Brain microvascular endothelial cell (primary cell): ENCODE results near the gene TTC34.

ENCODE experiments used
- DNase-seq: peaks from one replicate; pipeline ENCODE4 v3.0.0-alpha.2; 2020
- H3K27ac ChIP-seq: fragments of 250-450 bp; sonication (Bioruptor Pico); 2 replicates; pipeline ENCODE4 v1.5.1; 2020; ENCODE audit warnings: mild to moderate bottlenecking, moderate library complexity
- H3K27me3 ChIP-seq: fragments of 250-450 bp; sonication (Bioruptor Pico); replicated peaks from 2 replicates; pipeline ENCODE4 v1.5.1; 2020; ENCODE audit warnings: mild to moderate bottlenecking
- H3K36me3 ChIP-seq: fragments of 250-450 bp; sonication (Bioruptor Pico); replicated peaks from 2 replicates; pipeline ENCODE4 v1.5.1; 2020; ENCODE audit warnings: mild to moderate bottlenecking
- H3K4me3 ChIP-seq: 2 replicates; pipeline ENCODE4 v1.5.1; 2011; ENCODE audit warnings: low read depth, mild to moderate bottlenecking, control low read depth, low read length, moderate library complexity
- CTCF ChIP-seq: IDR thresholded peaks from 2 replicates; pipeline ENCODE4 v1.5.1; 2011; ENCODE audit warnings: low read depth, mild to moderate bottlenecking, moderate library complexity, low read length, control low read depth, inconsistent platforms; ENCODE audit errors: missing control alignments
- in situ Hi-C: cut with HindIII; loops from 2 replicates; pipeline ENCODE4 v1.10.0; 2017; ENCODE audit warnings: low sequenced_read_pairs, low pct_ligation_motif_present

TTC34 gene

GRCh38 chr1:2607641-2608091 lies 193.8 kb downstream of the TTC34 start:
- DNase-seq = no peak

GRCh38 chr1:2606881-2607621 lies 194.4 kb downstream of the TTC34 start:
- H3K27me3 ChIP-seq = no peaks in the 10 kb centered on the region
- no peak overlapping the region for H3K27ac ChIP-seq
- no peak for DNase-seq
- in situ Hi-C loops = no loop called here
- H3K4me3 ChIP-seq = no peak overlapping the region
- TF ChIP-seq CTCF = no peak
- no peaks in the 10 kb centered on the region for H3K36me3 ChIP-seq

More at GRCh38 chr1:2607641-2608091, 193.8 kb downstream of the TTC34 start:
- in situ Hi-C loops = no loop called here
- Histone ChIP-seq H3K27me3 (no peaks in the 10 kb centered on the region), H3K36me3 (no peaks in the 10 kb centered on the region), H3K4me3 (no peak overlapping the region), H3K27ac (no peak overlapping the region)
- TF ChIP-seq CTCF = no peak

GRCh38 chr1:2606396-2606880 lies 195.1 kb downstream of the TTC34 start:
- TF ChIP-seq CTCF = no peak
- no peaks in the 10 kb centered on the region for H3K27me3 ChIP-seq

GRCh38 chr1:2605509-2606395 lies 195.7 kb downstream of the TTC34 start:
- in situ Hi-C loops = no loop called here
- no peaks in the 10 kb centered on the region for H3K27me3 ChIP-seq
- H3K4me3 ChIP-seq = no peak overlapping the region

More at GRCh38 chr1:2606396-2606880, 195.1 kb downstream of the TTC34 start:
- no peak for DNase-seq
- H3K4me3 ChIP-seq = no peak overlapping the region
- H3K27ac ChIP-seq = no peak overlapping the region
- H3K36me3 ChIP-seq = no peaks in the 10 kb centered on the region
- in situ Hi-C loops = no loop called here

More at GRCh38 chr1:2605509-2606395, 195.7 kb downstream of the TTC34 start:
- no peak for TF ChIP-seq CTCF
- no peaks in the 10 kb centered on the region for H3K36me3 ChIP-seq
- no peak for DNase-seq
- no peak overlapping the region for H3K27ac ChIP-seq
